ENCODE results near the gene KCTD4.

DNA sequence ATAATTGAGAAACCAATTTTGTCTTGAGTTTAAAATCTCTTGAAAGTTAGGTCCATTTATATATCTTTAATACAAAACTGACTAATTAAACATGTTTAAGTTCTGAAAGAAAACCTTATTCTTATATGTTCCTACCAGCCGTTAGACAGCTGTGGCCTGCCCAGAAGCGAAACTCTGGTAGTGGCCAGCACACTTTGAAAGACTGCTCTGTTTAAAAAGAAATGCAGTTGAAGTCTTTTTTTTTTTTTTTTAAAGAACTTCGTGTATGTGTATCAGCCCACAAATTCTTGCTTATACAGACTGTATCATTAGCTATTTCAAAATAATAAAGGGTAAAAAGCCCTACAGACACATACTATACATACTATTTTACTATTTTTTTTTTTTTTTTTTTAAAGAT lies 34.0 kb downstream of the KCTD4 start:
- TF ChIP-seq CTCF (IDR thresholded peaks at IDR 0.05) (no peak), ZFX (IDR thresholded peaks at IDR 0.05; ENCODE audit: borderline replicate concordance) (no peak)
